Endothelial cell of umbilical vein (primary cell): ENCODE data around the gene RAMACL. TPM values are rescaled to one million over a fixed set of nuclear protein-coding genes. Genes with fewer than 3 reads are reported as not detected.

Experiments used
- BruUV-seq: library from RNA; stranded (reverse); fragments of 400-500 nt; replicated peaks from 2 replicates; lab custom pipeline; 2021; lab: Mats Ljungman, UMichigan
- CTCF ChIA-PET: fragments of 300-600, 350-600 bp; sonication (Branson Sonifier 250); formaldehyde crosslinking; loops from one replicate; lab custom pipeline; 2021; ENCODE audit warnings: antibody characterized with exemption, inconsistent platforms; lab: Charles Lee
- POLR2A ChIA-PET: fragments of 300-600, 350-600 bp; sonication (Branson Sonifier 250); formaldehyde crosslinking; loops from one replicate; lab custom pipeline; 2021; ENCODE audit warnings: antibody characterized with exemption, inconsistent platforms; lab: Charles Lee
- DNase-seq: peaks from one replicate; pipeline ENCODE4 v3.0.0-alpha.2; 2011; ENCODE audit warnings: low read depth, low spot score
- FAIRE-seq: peaks from 2 replicates; lab custom pipeline; 2011; peaks lifted over from hg19 to GRCh38; lab: Jason Lieb, UNC
- H2AFZ ChIP-seq: 2 replicates; pipeline ENCODE4 v1.6.0; 2012; ENCODE audit warnings: low read depth, low read length, control low read depth, inconsistent platforms
- H3K27ac ChIP-seq: 2 replicates; pipeline ENCODE4 v1.5.1; 2011; ENCODE audit warnings: low read depth, mild to moderate bottlenecking, control low read depth, low read length, moderate library complexity; ENCODE audit not compliant: insufficient read depth
- H3K27me3 ChIP-seq, 2 experiments: 2 replicates each; pipeline versions ENCODE4 v1.6.0 to v1.6.1; 2011; ENCODE audit warnings: low read length in 2 of 2, mixed read lengths in 1 of 2; ENCODE audit not compliant: control insufficient read depth in 2 of 2, insufficient read depth in 2 of 2
- H3K36me3 ChIP-seq, 2 experiments: 2 replicates in 1 of 2; 3 replicates in 1 of 2; pipeline ENCODE4 v1.5.1; 2011; ENCODE audit warnings: low read length in 2 of 2, mild to moderate bottlenecking in 1 of 2, moderate library complexity in 1 of 2; ENCODE audit not compliant: control insufficient read depth in 2 of 2, insufficient read depth in 2 of 2; ENCODE audit errors: extremely low read depth in 1 of 2
- H3K4me1 ChIP-seq: 3 replicates; pipeline ENCODE4 v1.5.1; 2011; ENCODE audit warnings: mild to moderate bottlenecking, low read length; ENCODE audit not compliant: control insufficient read depth, insufficient read depth; ENCODE audit errors: extremely low read depth
- H3K4me2 ChIP-seq: 2 replicates; pipeline ENCODE4 v1.6.1; 2011; ENCODE audit warnings: low read length, control low read depth, mixed read lengths; ENCODE audit not compliant: insufficient read depth
- H3K4me3 ChIP-seq, 3 experiments: fragments of 200-600 bp in 1 of 3; sonication (generic), shearing (Covaris generic) in 1 of 3; replicated peaks in 1 of 3; 2 replicates each; pipeline ENCODE4 v1.5.1; 2011 to 2016; ENCODE audit warnings: control low read depth in 3 of 3, low read length in 3 of 3, mild to moderate bottlenecking in 2 of 3, inconsistent platforms in 1 of 3, low read depth in 1 of 3, moderate library complexity in 1 of 3; ENCODE audit not compliant: insufficient read depth in 1 of 3
- H3K79me2 ChIP-seq: 2 replicates; pipeline ENCODE4 v1.6.0; 2012; ENCODE audit warnings: low read length, inconsistent platforms; ENCODE audit not compliant: control insufficient read depth, insufficient read depth
- H3K9ac ChIP-seq: replicated peaks from 2 replicates; pipeline ENCODE3; 2011; ENCODE audit warnings: low read length, control low read depth; ENCODE audit not compliant: insufficient read depth; ENCODE audit errors: extremely low read depth
- H3K9me1 ChIP-seq: replicated peaks from 3 replicates; pipeline ENCODE4 v1.6.0; 2011; ENCODE audit warnings: mild to moderate bottlenecking, low read length; ENCODE audit not compliant: control insufficient read depth, insufficient read depth; ENCODE audit errors: extremely low read depth
- H3K9me3 ChIP-seq: replicated peaks from 2 replicates; pipeline ENCODE4 v1.5.1; 2012; ENCODE audit warnings: low read length, inconsistent platforms; ENCODE audit not compliant: control insufficient read depth, insufficient read depth
- H4K20me1 ChIP-seq: replicated peaks from 2 replicates; pipeline ENCODE3; 2011; ENCODE audit warnings: mild to moderate bottlenecking, low read length; ENCODE audit not compliant: control insufficient read depth, insufficient read depth; ENCODE audit errors: extremely low read depth
- CTCF ChIP-seq, 2 donors: IDR thresholded peaks; 1 replicate in 1 of 2; 2 replicates in 1 of 2; pipeline ENCODE4 v1.5.1; 2011; ENCODE audit warnings: low read length in 2 of 2, mild to moderate bottlenecking in 2 of 2, moderate library complexity in 2 of 2, control low read depth in 1 of 2, inconsistent platforms in 1 of 2, low read depth in 1 of 2; ENCODE audit not compliant: insufficient read depth in 1 of 2; ENCODE audit errors: extremely low read depth in 1 of 2
- EZH2 ChIP-seq: IDR thresholded peaks from 2 replicates; pipeline ENCODE4 v1.6.1; 2012; ENCODE audit warnings: borderline replicate concordance, low read depth, mild to moderate bottlenecking, moderate library complexity, low read length, inconsistent platforms; ENCODE audit not compliant: severe bottlenecking
- FOS ChIP-seq: IDR thresholded peaks from 2 replicates; pipeline ENCODE4 v1.6.1; 2011; ENCODE audit warnings: mild to moderate bottlenecking, low read length, moderate library complexity, borderline replicate concordance; ENCODE audit not compliant: insufficient read depth
- GATA2 ChIP-seq: IDR thresholded peaks from 2 replicates; pipeline ENCODE4 v1.7.0; 2011; ENCODE audit warnings: low read depth, mild to moderate bottlenecking, moderate library complexity, mixed read lengths, low read length; ENCODE audit not compliant: insufficient read length, insufficient read depth
- JUN ChIP-seq: IDR thresholded peaks from 2 replicates; pipeline ENCODE4 v1.6.1; 2011; ENCODE audit warnings: borderline replicate concordance, low read depth; ENCODE audit not compliant: insufficient read length, insufficient read depth
- MAX ChIP-seq: IDR thresholded peaks from 2 replicates; pipeline ENCODE4 v1.6.1; 2011; ENCODE audit not compliant: insufficient read depth, insufficient read length
- MYC ChIP-seq: IDR thresholded peaks from one replicate; pipeline ENCODE4 v1.6.1; 2011; ENCODE audit warnings: mild to moderate bottlenecking, low read depth, low read length
- POLR2A ChIP-seq: IDR thresholded peaks from 2 replicates; pipeline ENCODE4 v1.6.1; 2012; ENCODE audit warnings: low read depth, mild to moderate bottlenecking, control low read depth, low read length
- POLR2AphosphoS5 ChIP-seq: IDR thresholded peaks from 2 replicates; pipeline ENCODE4 v1.6.1; 2012; ENCODE audit warnings: low read depth, mild to moderate bottlenecking, control low read depth, low read length, moderate library complexity; ENCODE audit not compliant: insufficient read depth
- dilution Hi-C: fragments of 300-500 bp; cut with MboI; formaldehyde crosslinking; loops from one replicate; pipeline ENCODE4 v1.15.0; 2019; ENCODE audit warnings: low sequenced_read_pairs; ENCODE audit not compliant: extremely low pct_ligation_motif_present
- intact Hi-C: fragments of 100-400 bp; cut with micrococcal nuclease; formaldehyde crosslinking; loops from one replicate; pipeline ENCODE4 v1.10.0; 2022
- polyA plus RNA-seq, 4 experiments: library from polyadenylated mRNA; depleted of rRNA in 3 of 4; stranded (reverse) in 3 of 4; unstranded in 1 of 4; fragments of >200 nt; gene quantifications; 2 replicates each; pipeline versions ENCODE4 v1.2.1 to v1.2.3, GENCODE V29; 2011 to 2012; ENCODE audit warnings: missing spikeins in 1 of 4
- total RNA-seq: library from RNA; stranded (reverse); gene quantifications from 2 replicates; pipeline ENCODE4 v1.2.3, GENCODE V29; 2021

Gene RAMACL
- total and polyA plus RNA-seq, 2 donors (not counting 3 experiments of a cell fraction or from before 2014, with no cell fraction given), result 0.17 to 5.3 TPM

DNA sequence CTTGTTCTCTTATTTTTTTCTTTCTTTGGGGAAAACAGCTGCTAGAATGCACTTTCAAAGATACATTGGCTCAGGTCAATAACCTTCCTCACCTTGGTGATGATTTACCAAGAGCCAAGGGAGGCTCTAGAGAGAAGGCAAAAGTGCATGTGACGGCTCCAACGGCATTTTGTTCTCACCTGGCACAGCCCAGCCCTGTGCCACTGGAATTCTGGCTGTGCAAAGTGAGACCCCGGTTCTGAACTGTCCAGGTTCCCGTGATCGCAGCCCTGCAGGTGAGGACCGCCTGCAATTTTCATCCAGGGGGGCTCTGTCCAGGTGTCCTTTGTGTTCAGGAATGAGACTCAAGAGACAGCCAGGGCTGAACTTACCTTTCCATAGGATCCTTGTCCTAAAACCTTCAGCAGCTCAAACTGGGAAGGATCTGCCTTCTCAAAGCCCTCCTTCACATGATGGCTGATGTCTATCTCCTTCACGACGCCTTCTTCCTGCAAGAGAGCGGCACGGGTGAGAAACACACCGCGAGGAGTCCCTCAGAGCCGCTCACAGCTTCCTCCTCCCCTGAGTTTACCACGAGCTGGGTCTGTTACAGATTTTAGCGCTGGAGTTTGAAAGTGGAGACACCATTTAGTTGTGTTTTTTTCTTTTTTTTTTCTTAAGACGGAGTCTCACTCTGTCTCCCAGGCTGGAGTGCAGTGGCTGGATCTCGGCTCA, 48.0 kb downstream of the RAMACL start:
- ChIA-PET POLR2A (no interaction called here), CTCF (no interaction called here)
- H3K36me3 ChIP-seq, result peaks cover 3 to 20% of the 10 kb centered on the region in 2 experiments
- no peak overlapping the region for H3K4me2 ChIP-seq
- H3K4me1 ChIP-seq, result peaks cover 9% of the 10 kb centered on the region
- no peak overlapping the region for H3K27ac ChIP-seq
- no peak overlapping the region for H3K9ac ChIP-seq
- TF ChIP-seq MAX (no peak), CTCF (IDR thresholded peaks at IDR 0.05; ENCODE audit: extremely low read depth in 1 of 2, insufficient read depth in 1 of 2, low read depth in 1 of 2, low read length in 2 of 2) (no peak), EZH2 (no peak), MYC (no peak), GATA2 (no peak), POLR2A (no peak), JUN (no peak), POLR2AphosphoS5 (no peak), FOS (no peak)
- no TSS peak for BruUV-seq
- DNase-seq, result no peak
- no peaks in the 10 kb centered on the region for H3K79me2 ChIP-seq
- no peak overlapping the region for H2AFZ ChIP-seq
- dilution Hi-C loops (no loop called here), intact Hi-C loops (no loop called here)
- no peaks in the 10 kb centered on the region for H3K9me3 ChIP-seq
- no peak for FAIRE-seq
- no peaks in the 10 kb centered on the region for H4K20me1 ChIP-seq
- H3K4me3 ChIP-seq, result no peak overlapping the region
- H3K27me3 ChIP-seq, result no peaks in the 10 kb centered on the region
- no peaks in the 10 kb centered on the region for H3K9me1 ChIP-seq
